Left ventricle myocardium inferior (tissue), 1 donor: ENCODE data around the gene BTNL3. TPM values are rescaled to one million over a fixed set of nuclear protein-coding genes. Genes with fewer than 3 reads are reported as not detected.

Experiments used
- DNase-seq: peaks from one replicate; pipeline ENCODE4 v3.0.0-alpha.2; 2020
- H3K27ac ChIP-seq: fragments of 200-600 bp; replicated peaks from 2 replicates; pipeline ENCODE4 v1.8.0; 2021
- H3K27me3 ChIP-seq: fragments of 200-600 bp; 2 replicates; pipeline ENCODE4 v1.8.0; 2021; ENCODE audit warnings: low read depth
- H3K36me3 ChIP-seq: fragments of 200-600 bp; 2 replicates; pipeline ENCODE4 v1.8.0; 2021
- H3K4me1 ChIP-seq: fragments of 200-600 bp; 2 replicates; pipeline ENCODE4 v1.8.0; 2021
- H3K4me3 ChIP-seq: fragments of 200-600 bp; 2 replicates; pipeline ENCODE4 v1.8.0; 2021; ENCODE audit warnings: mild to moderate bottlenecking, moderate library complexity
- H3K9me3 ChIP-seq: fragments of 200-600 bp; replicated peaks from 2 replicates; pipeline ENCODE4 v1.8.0; 2021
- CTCF ChIP-seq: fragments of 200-600 bp; IDR thresholded peaks from 2 replicates; pipeline ENCODE4 v1.8.0; 2021; ENCODE audit warnings: antibody characterized with exemption, mild to moderate bottlenecking, borderline replicate concordance
- intact Hi-C: fragments of 100-400 bp; cut with micrococcal nuclease; formaldehyde crosslinking; loops from one replicate; pipeline ENCODE4 v1.11.0; 2022
- total RNA-seq: library from RNA; stranded (reverse); fragmentation: NEBNext Ultra II Directional; extraction: Animal tissue kit (Norgen Biotek cat#: 25700); gene quantifications from one replicate; pipeline ENCODE4 v1.2.1, GENCODE V29; 2021
- donor health status: DM: no; HTN: yes; CAD: no; lungs with severe emphysema.

BTNL3 gene
- total RNA-seq, 1 donor from 2014 or later: not detected

GRCh38 chr5:180977852-180978251 lies 10.8 kb upstream of the BTNL3 start:
- H3K4me1 ChIP-seq: no peaks in the 10 kb centered on the region
- H3K27me3 ChIP-seq: peaks cover 24% of the 10 kb centered on the region
- H3K4me3 ChIP-seq: no peak overlapping the region
- intact Hi-C loops: no loop called here
- TF ChIP-seq CTCF: no peak
- H3K9me3 ChIP-seq: peaks cover 9% of the 10 kb centered on the region
- H3K27ac ChIP-seq: no peak overlapping the region
- H3K36me3 ChIP-seq: no peaks in the 10 kb centered on the region
- DNase-seq: no peak

GRCh38 chr5:180982008-180982741 lies 6.5 kb upstream of the BTNL3 start:
- no peaks in the 10 kb centered on the region for H3K9me3 ChIP-seq
- DNase-seq: no peak
- H3K27me3 ChIP-seq: peaks cover 37% of the 10 kb centered on the region
- no peak overlapping the region for H3K4me3 ChIP-seq
- intact Hi-C loops: no loop called here
- no peak for TF ChIP-seq CTCF
- no peaks in the 10 kb centered on the region for H3K36me3 ChIP-seq
- no peaks in the 10 kb centered on the region for H3K4me1 ChIP-seq
- H3K27ac ChIP-seq: no peak overlapping the region

DNA sequence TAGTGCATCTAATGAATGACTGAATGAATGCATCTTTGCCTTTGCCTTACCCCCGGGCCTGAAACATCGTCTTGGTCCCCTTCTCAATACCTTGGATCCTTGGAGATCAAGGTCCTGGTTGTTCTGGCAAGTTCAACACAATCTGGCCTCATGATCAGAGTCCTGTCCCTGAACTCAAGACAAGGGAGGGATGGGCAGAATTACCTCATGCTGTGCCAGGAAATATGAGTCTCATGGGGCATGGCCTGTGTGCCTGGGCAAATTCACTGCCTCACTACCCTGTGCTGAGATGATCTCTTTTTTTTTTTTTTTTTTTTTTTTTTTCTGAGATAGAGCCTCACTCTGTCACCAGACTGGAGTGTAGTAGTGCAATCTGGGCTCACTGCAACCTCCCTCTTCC lies 630 bp upstream of the BTNL3 start:
- H3K36me3 ChIP-seq: no peaks in the 10 kb centered on the region
- no peak for TF ChIP-seq CTCF
- H3K27me3 ChIP-seq: peaks cover 46% of the 10 kb centered on the region
- H3K27ac ChIP-seq: no peak overlapping the region
- no peak for DNase-seq
- H3K4me1 ChIP-seq: no peaks in the 10 kb centered on the region
- no peak overlapping the region for H3K4me3 ChIP-seq
- no peaks in the 10 kb centered on the region for H3K9me3 ChIP-seq
- intact Hi-C loops: no loop called here

DNA sequence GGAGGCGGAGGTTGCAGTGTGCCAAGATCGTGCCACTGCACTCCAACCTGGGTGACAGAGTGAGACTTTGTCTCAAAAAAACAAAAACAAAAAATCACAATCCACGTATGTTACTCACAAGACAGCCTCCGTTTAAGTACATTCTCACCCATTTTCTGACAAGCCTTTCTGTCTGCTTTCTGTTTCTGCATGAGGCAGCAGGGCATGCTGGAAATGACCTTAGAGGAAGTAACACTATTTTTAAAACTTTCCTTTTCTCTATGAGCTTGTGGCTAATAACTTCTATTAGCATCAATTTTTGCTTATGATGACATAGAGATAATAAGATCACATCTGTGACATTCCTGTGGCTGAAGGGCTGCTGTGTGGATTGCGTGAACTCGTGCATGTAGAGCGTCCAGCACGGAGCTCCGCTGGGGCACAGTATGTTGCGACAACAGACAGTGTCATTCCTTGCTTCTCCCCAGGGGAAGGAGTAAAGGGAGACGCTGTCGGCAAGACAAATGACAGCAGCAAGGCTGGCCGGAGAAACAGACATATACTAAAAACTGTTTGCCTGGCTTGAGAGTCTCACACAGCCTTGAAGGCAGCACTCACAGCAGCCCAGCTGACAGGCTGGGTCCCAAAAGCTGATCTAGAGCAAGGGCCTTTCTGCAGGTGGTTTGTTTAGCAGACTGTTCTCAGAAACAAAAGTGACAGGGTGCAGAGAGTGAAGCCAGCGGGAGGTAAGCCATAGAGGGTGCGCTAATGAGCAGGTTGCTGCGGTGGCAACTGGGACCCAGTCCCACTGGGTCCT lies 1.6 kb downstream of the BTNL3 start:
- Histone ChIP-seq H3K27me3 (peaks cover 46% of the 10 kb centered on the region), H3K27ac (no peak overlapping the region), H3K36me3 (no peaks in the 10 kb centered on the region), H3K4me1 (no peaks in the 10 kb centered on the region), H3K4me3 (no peak overlapping the region), H3K9me3 (peaks cover 21% of the 10 kb centered on the region)
- no peak for TF ChIP-seq CTCF
- no peak for DNase-seq
- intact Hi-C loops: no loop called here

GRCh38 chr5:180990882-180991242 lies 2.2 kb downstream of the BTNL3 start:
- no peak overlapping the region for H3K4me3 ChIP-seq
- no peak for TF ChIP-seq CTCF
- no peaks in the 10 kb centered on the region for H3K36me3 ChIP-seq
- DNase-seq: no peak
- H3K9me3 ChIP-seq: peaks cover 24% of the 10 kb centered on the region
- intact Hi-C loops: no loop called here
- H3K4me1 ChIP-seq: no peaks in the 10 kb centered on the region
- H3K27me3 ChIP-seq: peaks cover 40% of the 10 kb centered on the region
- H3K27ac ChIP-seq: no peak overlapping the region
